GM21515 (cell line): ENCODE data around the gene ATAT1.

Experiments used
- ATAC-seq: cut with Tn5 transposase; IDR thresholded peaks from one replicate; pipeline ENCODE4 v1.9.1; 2021; ENCODE audit not compliant: unreplicated experiment

ATAT1 gene

GRCh38 chr6:30683183-30683979, 56.7 kb downstream of the ATAT1 start:
- no peak for ATAC-seq

DNA sequence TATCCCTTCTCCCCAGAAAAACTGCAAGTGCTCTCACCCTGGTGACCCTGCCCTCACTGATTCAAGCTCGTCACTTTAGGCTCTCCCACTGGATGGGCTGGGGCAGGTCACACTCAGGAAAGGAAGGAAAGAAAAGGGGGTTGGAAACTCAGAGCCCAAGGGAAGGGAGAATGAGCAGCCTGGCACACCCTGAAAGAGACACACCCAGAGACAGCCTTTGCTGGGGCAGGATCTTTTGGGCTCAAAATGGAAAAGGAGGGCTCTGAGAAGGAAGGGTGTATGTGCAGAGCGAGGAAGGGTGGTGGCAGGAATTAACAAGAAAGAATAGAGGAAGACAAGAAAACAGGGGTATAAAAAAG, 57.3 kb downstream of the ATAT1 start:
- ATAC-seq: no peak

DNA sequence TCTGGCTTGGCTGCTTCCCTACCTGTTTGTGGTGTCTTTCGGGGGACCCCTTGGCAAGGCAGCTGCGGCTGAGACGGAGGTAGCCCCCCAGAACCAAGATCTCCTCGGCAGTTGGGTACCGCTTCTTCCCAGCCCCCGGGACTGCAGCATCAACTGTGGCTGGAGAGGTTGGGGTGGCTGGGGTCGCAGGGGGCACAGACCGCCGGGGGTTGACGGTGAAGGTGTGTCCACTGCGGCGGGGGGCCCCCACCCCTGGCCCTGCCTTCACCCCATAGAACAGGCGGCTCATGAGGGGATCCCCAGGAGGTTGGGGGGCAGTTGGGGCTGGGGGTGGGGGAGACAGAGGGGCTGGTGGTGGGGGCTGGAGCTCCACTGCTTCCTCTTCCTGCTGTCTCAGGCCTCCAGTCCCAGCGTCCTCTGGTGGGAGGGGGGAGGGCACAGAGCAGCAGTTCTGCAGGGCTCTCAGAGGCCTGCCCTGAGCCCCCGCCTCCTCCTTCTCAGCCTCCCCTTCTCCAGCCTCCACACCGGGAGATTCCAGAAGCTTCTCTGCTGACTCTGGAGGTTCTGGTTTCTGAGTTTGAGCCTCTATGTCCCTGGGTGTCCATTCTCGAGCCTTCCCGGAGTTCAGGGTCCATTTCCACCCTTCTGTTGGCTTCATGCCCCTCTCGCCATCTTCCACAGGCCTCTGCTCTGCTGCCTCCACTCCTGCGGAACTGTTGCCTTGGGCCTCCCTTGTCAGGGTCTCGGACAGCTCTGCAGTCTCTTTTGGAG, 57.9 kb downstream of the ATAT1 start:
- no peak for ATAC-seq

DNA sequence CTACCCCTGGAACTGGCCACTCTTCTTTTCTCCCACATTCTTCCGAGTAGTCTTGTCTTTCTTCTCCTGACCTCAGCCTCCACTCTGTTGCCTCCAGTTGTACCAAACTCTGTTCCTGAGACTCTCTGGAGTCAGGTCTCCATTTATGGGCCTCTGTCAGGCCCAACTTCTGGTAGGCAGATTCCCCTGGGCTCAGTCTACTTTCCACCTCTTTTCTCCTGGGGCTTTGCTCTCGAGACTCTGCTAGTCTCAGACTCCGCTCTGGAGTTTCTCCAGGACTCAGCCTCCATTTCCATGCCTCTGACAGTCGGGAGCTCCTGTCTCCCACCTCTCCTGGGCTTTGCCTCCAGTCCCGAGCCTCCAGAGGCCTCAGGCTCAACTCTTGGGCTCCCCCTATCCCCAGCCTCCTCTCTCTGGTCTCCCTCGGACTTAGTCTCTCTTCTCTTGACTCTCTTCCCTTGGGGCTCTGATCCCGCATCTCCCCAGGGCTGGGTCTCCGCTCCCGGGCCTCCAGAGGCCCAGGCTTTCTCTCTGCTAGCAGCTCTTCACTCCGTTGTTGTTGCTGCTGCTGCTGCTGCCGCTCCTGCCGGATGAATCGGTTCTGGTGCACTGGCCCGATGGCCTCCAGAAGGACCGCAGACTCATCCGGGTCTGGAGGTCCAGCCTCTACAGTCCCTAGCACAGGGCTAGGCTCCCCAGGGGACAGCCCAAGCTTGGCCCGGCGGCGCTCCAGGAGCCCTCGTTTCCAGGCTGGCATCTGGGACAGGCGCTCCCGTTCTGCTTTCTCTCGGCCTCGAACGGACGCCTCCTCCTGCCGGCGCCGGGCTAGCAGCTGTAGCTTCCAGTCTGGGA, 58.7 kb downstream of the ATAT1 start:
- no peak for ATAC-seq

- ATAC-seq: no peak
Observed at GRCh38 chr6:30686009-30686907, 59.6 kb downstream of the ATAT1 start, which contains the start of gene PPP1R18. Gene PPP1R18, minus strand, starts transcription at chr6:30686645. Its CDS starts 627 bp downstream, at chr6:30686018.

- ATAC-seq: peak; percentile 35
Observed at GRCh38 chr6:30686908-30687658, 60.4 kb downstream of the ATAT1 start.

DNA sequence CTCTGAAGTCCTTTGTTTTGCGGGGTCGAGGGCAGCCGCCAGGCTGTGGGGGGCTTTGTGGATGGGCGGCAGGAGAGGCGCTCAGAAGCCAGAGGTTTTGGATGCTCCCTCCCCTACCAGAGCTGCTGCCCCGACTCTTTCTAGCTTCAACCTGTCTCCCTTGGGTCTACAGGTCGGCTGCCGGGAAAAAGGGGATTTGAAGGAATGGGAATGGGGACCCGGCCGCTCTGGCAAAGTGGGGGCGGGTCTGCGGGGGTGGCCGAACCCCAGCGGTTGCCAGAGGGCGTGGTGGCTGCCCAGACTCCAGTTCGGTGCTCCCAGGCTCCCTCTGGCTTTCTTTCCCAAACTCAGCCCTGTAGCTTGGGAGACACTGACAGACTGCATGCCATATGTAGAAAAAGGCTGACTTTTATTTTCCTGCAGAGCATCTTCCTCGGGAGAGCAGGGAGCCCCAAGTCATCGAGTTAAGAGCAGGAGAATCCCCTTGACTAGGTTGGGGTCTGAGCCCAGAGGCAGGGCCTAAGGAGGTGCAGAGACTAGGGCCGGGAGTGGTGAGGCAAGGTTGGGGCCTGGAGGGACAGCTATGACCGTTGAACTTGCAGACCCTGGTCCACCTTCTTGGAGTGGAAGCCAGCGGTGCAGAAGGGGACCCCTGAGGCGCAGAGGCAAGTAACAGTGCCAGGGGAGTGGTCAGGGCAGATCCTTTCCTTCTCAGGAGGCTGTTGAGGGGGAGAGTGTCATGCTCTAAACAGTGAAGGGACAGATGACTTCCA, 61.2 kb downstream of the ATAT1 start:
- no peak for ATAC-seq

GRCh38 chr6:30688569-30688968, 61.9 kb downstream of the ATAT1 start:
- ATAC-seq: no peak

DNA sequence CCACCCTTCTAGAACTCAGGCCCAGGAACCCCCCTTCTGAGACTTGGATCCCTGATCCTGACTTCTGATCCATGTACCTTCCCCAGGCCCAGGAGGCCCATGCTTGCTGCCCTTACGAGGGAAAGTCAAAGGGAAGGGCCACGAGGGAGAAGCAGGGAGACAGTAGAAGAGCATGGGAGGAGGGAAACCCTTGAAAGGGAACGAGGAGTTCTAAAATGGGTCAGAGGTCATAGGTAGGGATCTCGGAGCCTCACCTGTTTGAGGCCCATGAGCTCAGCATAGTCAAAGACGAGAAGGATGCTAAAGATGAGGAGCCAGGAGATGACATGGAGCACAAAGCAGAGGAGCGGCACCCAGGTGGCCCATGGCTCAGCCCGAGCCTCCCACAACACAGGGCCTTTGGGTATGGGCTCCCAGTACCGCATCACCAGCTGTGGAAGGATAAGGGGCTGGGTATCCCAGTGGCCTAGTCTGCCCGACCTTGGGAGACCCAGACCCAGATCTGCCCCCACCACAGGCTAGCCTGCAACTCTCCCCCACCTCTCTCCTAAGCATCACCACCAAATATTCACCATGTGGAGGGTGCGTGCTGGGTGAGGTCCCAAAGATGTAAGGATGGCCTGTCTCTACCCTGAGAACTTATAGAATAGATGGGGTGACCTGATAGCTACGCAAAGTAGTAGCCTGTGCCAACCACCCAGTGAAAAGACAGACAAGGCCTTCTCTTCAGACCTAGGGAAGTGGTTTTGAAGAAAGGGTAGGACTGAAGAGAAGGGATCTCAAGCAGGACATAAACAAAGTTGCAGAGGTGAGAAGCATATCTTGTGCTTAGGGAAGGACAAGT, 62.6 kb downstream of the ATAT1 start:
- no peak for ATAC-seq

DNA sequence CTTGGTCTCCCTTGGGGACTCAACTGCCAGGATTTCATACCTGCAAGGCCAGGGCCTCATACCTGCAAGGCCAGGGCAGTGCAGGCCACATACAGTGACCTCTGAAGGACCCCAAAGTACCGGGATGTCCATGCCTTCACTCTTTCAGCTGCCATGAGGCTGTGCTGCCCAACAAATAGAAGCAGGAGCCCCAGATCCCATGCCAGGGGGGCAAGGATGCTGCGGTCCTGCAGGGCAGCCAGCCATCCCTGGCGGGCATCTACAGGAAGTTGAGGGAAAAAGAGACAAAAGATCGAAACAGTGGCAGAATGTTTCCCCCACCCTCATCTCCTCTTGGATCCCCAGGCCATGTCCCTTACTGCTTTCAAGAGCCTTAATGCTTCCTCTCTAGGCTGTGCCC, 63.3 kb downstream of the ATAT1 start:
- ATAC-seq: no peak

GRCh38 chr6:30690403-30691207, 63.9 kb downstream of the ATAT1 start, which contains the start of gene NRM:
Gene NRM, minus strand, starts transcription at chr6:30690984. Its CDS starts 10 bp downstream, at chr6:30690974.
- ATAC-seq: peak; percentile 31

DNA sequence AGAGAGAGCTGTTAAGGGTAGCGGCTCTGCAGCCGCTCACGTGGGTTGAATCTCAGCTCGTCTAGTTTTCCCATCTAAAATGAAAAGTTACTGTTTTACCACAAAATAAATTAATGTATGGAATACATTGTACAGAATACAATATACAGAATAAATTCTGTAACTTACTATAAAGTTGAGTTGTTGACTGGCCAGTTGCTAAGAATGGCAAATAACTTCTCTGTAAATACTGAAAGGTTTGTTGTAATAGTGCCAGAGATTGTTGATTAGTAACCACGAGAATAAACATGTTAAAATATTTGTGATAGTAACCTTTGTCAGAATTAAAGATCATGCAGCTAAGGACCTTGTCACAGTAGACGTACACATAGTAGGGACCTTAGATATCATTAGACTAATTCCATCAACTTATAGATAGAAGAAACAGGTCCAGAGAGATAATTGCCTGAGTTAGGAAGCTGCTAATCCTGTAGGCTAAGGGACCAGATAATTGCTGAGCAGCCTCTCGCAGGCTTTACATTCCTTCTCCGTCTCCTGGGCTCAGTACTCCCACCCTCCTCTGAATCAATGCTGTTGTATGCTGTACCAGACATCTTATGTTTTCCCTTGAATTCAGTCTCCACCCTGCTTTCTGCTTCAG, 64.7 kb downstream of the ATAT1 start:
- ATAC-seq: no peak
